ENCODE data around the gene UQCRC2. TPM values are rescaled to one million over a fixed set of nuclear protein-coding genes. Genes with fewer than 3 reads are reported as not detected.

UQCRC2 gene
- total and polyA plus RNA-seq, 2 donors from 2014 or later: 199 to 314 TPM

DNA sequence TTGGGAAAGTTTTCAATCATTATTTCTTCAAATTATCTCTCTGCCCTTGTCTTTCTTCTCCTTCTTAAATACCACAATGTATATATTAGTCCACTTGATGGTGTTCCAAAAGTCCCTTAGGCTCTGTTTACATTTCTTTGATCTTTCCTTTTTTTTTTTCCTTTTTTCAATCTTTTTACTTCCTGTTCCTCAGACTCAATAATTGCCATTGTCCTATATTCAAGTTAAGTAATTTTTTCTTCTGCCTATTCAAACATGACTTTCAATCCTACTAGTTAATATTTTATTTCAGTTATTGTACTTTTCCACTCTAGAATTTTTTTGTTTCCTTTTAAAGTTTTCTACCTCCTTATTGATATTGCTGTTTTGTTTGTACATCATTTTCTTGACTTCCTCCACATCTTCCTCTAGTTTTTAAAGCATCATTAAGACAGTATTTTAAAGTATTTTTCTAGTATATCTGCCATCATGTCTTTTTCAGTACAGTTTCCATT lies 15.8 kb upstream of the UQCRC2 start:
- Histone ChIP-seq H3K9ac (ENCODE audit: low read length in 3 of 3) (no peak overlapping the region), H3K4me3 (ENCODE audit: low read length in 3 of 3) (no peak overlapping the region), H3K27me3 (ENCODE audit: control insufficient read depth, insufficient read depth, low read length) (no peaks in the 10 kb centered on the region), H3K36me3 (ENCODE audit: control insufficient read depth in 2 of 3, insufficient read depth in 3 of 3, low read length in 3 of 3) (no peaks in the 10 kb centered on the region), H3K27ac (ENCODE audit: low read depth in 2 of 2, low read length in 2 of 2) (no peak overlapping the region), H3K9me3 (ENCODE audit: control insufficient read depth in 2 of 3, insufficient read depth in 1 of 3, low read length in 3 of 3) (no peaks in the 10 kb centered on the region), H3K4me1 (ENCODE audit: control insufficient read depth in 2 of 3, insufficient read depth in 2 of 3, low read depth in 1 of 3, low read length in 3 of 3) (no peaks in the 10 kb centered on the region)
- FAIRE-seq: no peak
- no peak for DNase-seq
- TF ChIP-seq, protein P1, sequence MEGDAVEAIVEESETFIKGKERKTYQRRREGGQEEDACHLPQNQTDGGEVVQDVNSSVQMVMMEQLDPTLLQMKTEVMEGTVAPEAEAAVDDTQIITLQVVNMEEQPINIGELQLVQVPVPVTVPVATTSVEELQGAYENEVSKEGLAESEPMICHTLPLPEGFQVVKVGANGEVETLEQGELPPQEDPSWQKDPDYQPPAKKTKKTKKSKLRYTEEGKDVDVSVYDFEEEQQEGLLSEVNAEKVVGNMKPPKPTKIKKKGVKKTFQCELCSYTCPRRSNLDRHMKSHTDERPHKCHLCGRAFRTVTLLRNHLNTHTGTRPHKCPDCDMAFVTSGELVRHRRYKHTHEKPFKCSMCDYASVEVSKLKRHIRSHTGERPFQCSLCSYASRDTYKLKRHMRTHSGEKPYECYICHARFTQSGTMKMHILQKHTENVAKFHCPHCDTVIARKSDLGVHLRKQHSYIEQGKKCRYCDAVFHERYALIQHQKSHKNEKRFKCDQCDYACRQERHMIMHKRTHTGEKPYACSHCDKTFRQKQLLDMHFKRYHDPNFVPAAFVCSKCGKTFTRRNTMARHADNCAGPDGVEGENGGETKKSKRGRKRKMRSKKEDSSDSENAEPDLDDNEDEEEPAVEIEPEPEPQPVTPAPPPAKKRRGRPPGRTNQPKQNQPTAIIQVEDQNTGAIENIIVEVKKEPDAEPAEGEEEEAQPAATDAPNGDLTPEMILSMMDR (IDR thresholded peaks at IDR 0.05; ENCODE audit: borderline replicate concordance, extremely low read depth, insufficient read depth): no peak
- intact Hi-C loops (cut with DNase I): no loop called here

DNA sequence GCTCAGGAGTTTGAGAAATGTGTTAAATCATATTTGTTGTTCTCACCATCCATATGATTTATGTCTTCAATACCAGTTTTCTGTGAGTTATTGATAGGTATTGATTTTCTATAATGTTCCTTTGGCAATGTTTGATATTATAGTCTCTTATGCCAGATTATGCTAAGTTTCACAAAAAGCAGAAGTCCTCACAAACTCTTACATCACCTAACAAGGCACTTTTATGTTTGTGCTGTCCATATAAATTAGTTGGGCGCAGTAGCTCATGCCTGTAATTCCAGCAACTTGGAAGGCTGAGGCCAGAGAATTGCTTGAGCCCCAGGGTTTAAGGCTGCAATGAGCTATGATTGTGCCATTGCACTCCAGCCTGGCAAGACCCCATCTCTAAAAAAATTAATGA lies 12.6 kb upstream of the UQCRC2 start:
- H3K27me3 ChIP-seq (ENCODE audit: control insufficient read depth, insufficient read depth, low read length): no peaks in the 10 kb centered on the region
- H3K27ac ChIP-seq (ENCODE audit: low read depth in 2 of 2, low read length in 2 of 2): no peak overlapping the region
- no peaks in the 10 kb centered on the region for H3K4me1 ChIP-seq (ENCODE audit: control insufficient read depth in 2 of 3, insufficient read depth in 2 of 3, low read depth in 1 of 3, low read length in 3 of 3)
- DNase-seq (no peak), FAIRE-seq (no peak)
- no peaks in the 10 kb centered on the region for H3K9me3 ChIP-seq (ENCODE audit: control insufficient read depth in 2 of 3, insufficient read depth in 1 of 3, low read length in 3 of 3)
- no peak overlapping the region for H3K9ac ChIP-seq (ENCODE audit: low read length in 3 of 3)
- intact Hi-C loops (cut with DNase I): no loop called here
- no peaks in the 10 kb centered on the region for H3K36me3 ChIP-seq (ENCODE audit: control insufficient read depth in 2 of 3, insufficient read depth in 3 of 3, low read length in 3 of 3)
- H3K4me3 ChIP-seq (ENCODE audit: low read length in 3 of 3): no peak overlapping the region
- TF ChIP-seq, protein P1 (IDR thresholded peaks at IDR 0.05; ENCODE audit: borderline replicate concordance, extremely low read depth, insufficient read depth): no peak

DNA sequence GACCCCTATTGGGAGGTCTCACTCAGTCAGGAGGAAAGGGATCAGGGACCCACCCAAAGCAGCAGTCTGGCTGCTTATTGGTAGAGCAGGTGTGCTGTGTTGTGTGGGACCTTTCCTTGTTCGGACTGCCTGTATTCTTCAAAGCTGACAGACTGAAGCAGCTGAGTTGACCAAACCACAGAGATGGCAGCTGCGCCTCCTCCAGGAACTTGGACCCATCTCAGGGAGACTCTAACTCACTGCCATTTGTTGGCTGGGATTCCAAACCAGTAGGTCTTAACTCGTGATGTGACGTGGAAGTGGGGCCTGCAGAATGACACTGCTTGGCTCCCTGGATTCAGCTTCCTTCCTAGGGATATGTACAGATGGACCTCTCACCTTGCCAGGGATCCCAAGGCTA lies 9.6 kb upstream of the UQCRC2 start:
- Histone ChIP-seq H3K27me3 (ENCODE audit: control insufficient read depth, insufficient read depth, low read length) (no peaks in the 10 kb centered on the region), H3K9me3 (ENCODE audit: control insufficient read depth in 2 of 3, insufficient read depth in 1 of 3, low read length in 3 of 3) (no peaks in the 10 kb centered on the region), H3K4me3 (ENCODE audit: low read length in 3 of 3) (no peak overlapping the region), H3K9ac (ENCODE audit: low read length in 3 of 3) (no peak overlapping the region), H3K36me3 (ENCODE audit: control insufficient read depth in 2 of 3, insufficient read depth in 3 of 3, low read length in 3 of 3) (no peaks in the 10 kb centered on the region), H3K4me1 (ENCODE audit: control insufficient read depth in 2 of 3, insufficient read depth in 2 of 3, low read depth in 1 of 3, low read length in 3 of 3) (no peaks in the 10 kb centered on the region), H3K27ac (ENCODE audit: low read depth in 2 of 2, low read length in 2 of 2) (no peak overlapping the region)
- DNase-seq (no peak), FAIRE-seq (no peak)
- intact Hi-C loops (cut with DNase I): no loop called here
- TF ChIP-seq, protein P1 (IDR thresholded peaks at IDR 0.05; ENCODE audit: borderline replicate concordance, extremely low read depth, insufficient read depth): no peak

Data from kidney (tissue), 14 donors.